ENCODE measurements around the gene POU2F2. TPM values are rescaled to one million over a fixed set of nuclear protein-coding genes. Genes with fewer than 3 reads are reported as not detected.

Gene POU2F2
- total and polyA plus RNA-seq, 9 of the 15 experiments (the other 6 are each of a cell fraction or from before 2014, with no cell fraction given): 0.03 to 0.68 (median 0.14) TPM

- WGBS (ENCODE audit: insufficient coverage, low coverage, missing lambda C conversion rate): 7% methylated on average over 6 of the region's 6 CpGs
- in situ Hi-C loops (cut with MboI) (no loop called here), intact Hi-C loops (cut with micrococcal nuclease) (no loop called here)
- TF ChIP-seq NFE2 (IDR thresholded peaks at IDR 0.05; ENCODE audit: low read depth) (no peak), TEAD1 (CRISPR knock-in tag; IDR thresholded peaks at IDR 0.05) (no peak), ARID2 (IDR thresholded peaks at IDR 0.05) (no peak), ZNF511 (CRISPR knock-in tag; IDR thresholded peaks at IDR 0.05) (no peak), ZNF609 (CRISPR knock-in tag; IDR thresholded peaks at IDR 0.05; ENCODE audit: borderline replicate concordance) (no peak), XRCC4 (IDR thresholded peaks at IDR 0.05; ENCODE audit: extremely low read depth, insufficient read depth, insufficient read length) (no peak), ZNF212 (CRISPR knock-in tag; IDR thresholded peaks at IDR 0.05) (no peak), ZNF583 (CRISPR knock-in tag; IDR thresholded peaks at IDR 0.05) (no peak), CTCFL (IDR thresholded peaks at IDR 0.05; ENCODE audit: borderline replicate concordance, insufficient read depth, low read depth, low read length, poor library complexity, severe bottlenecking) (no peak), ZNF707 (CRISPR knock-in tag; conservative IDR thresholded peaks at IDR 0.05) (no peak), ZNF696 (CRISPR knock-in tag; conservative IDR thresholded peaks at IDR 0.05) (no peak), IFI16 (CRISPR knock-in tag; IDR thresholded peaks at IDR 0.05) (no peak), PHB2 (IDR thresholded peaks at IDR 0.05; ENCODE audit: low read depth) (no peak), MIER1 (IDR thresholded peaks at IDR 0.05; ENCODE audit: low read depth) (no peak), CEBPG (CRISPR knock-in tag; IDR thresholded peaks at IDR 0.05) (no peak), CEBPG (tag; conservative IDR thresholded peaks at IDR 0.05 in 1 of 2, IDR thresholded peaks at IDR 0.05 in 1 of 2) (no peak)
- H3K79me2 ChIP-seq (ENCODE audit: control insufficient read depth, insufficient read depth, low read length): no peaks in the 10 kb centered on the region
- H3K9ac ChIP-seq (ENCODE audit: insufficient read depth in 1 of 2, low read depth in 2 of 2, low read length in 2 of 2): no peak overlapping the region
- H3K36me3 ChIP-seq (ENCODE audit: control insufficient read depth, insufficient read depth, low read length): no peaks in the 10 kb centered on the region
- H3K4me1 ChIP-seq (replicated peaks in 1 of 2; ENCODE audit: control insufficient read depth in 2 of 2, insufficient read depth in 2 of 2, low read length in 2 of 2): peaks cover 0 to 13% of the 10 kb centered on the region in 2 experiments; a peak in 2 of 5 replicates
- no peak overlapping the region for H3K4me3 ChIP-seq
- H3K27me3 ChIP-seq (ENCODE audit: control insufficient read depth in 2 of 2, insufficient read depth in 2 of 2, low read length in 2 of 2): peaks cover 13 to 23% of the 10 kb centered on the region in 2 experiments
- DNase-seq (ENCODE audit: extremely low read depth in 1 of 4, low spot score in 3 of 4) (no peak), ATAC-seq (no peak), FAIRE-seq (no peak)
- H2AFZ ChIP-seq (ENCODE audit: low read depth, low read length): no peak overlapping the region
- H3K27ac ChIP-seq (ENCODE audit: extremely low read depth, low read depth, low read length): no peak overlapping the region
- no peaks in the 10 kb centered on the region for H3K9me1 ChIP-seq (ENCODE audit: control insufficient read depth, insufficient read depth, low read length)
- H4K20me1 ChIP-seq (replicated peaks; ENCODE audit: control insufficient read depth, insufficient read depth, low read length): no peaks in the 10 kb centered on the region
- no peaks in the 10 kb centered on the region for H3K9me3 ChIP-seq (replicated peaks; ENCODE audit: control insufficient read depth, insufficient read depth, low read depth, low read length)
- POLR2A ChIA-PET: interaction anchor here (0.7 to 1.3 kb wide), 4 partner anchors 13 to 215 kb away, joined by 3 to 4 read pairs (median 3); no protein-coding TSS in a partner anchor
- H3K4me2 ChIP-seq (ENCODE audit: insufficient read depth, low read length): no peak overlapping the region
- no TSS peak for BruUV-seq (replicated peaks)
- CTCF ChIA-PET (ENCODE audit: low intra/inter-chr PET ratio): no interaction called here
Observed at GRCh38 chr19:42098781-42099180, 33.5 kb downstream of the POU2F2 start.

Measured in K562 (cell line).